ENCODE measurements around the gene ANKLE2. TPM values are rescaled to one million over a fixed set of nuclear protein-coding genes. Genes with fewer than 3 reads are reported as not detected.

The ANKLE2 gene
- 67.7 and 70.7 TPM in 2 replicates for total RNA-seq

DNA sequence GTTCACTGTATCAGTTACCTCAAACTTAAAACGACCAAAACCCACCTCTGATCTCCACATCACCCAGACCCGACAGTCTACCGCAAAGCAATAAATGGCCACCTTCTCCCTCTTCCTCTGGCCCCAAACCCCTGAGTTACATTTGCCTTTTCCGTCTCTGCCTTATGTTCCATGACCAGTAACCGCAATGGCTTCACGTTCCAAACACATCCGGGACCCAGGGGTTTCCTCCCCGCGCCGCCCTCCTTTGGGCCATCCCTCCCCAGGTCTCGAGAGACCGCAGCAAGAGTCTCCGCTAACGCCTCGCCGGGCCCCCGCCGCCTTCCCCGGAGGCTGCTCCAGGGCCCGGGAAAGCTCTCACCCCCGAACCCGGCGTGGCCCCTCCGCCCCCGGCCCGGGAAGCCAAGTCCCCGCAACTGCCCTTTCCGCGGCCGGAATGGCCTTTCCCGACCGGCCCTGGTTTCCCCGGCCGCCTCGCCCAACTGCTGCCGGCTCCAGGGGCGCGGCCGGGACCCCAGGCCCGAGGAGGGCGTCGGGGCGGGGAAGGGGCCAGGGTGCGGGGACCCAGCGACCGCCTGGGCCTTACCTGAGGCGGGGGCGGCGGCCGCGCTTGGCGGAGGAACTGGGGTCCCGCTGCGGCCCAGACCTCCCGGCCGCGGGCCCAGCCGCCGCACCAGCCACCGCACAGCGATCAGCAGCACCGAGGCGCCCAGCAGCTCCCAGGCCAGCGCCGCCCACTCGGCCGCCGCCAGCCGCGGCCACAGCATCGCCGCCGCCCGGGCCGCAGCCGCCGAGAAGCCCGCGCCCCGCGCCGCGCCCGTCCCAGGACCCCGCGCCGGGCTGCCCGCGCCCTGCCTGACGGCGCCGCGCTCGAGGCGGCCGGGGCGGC, at the start of gene ANKLE2:
TSS of gene ANKLE2 (minus strand) at position 801 of the 889 bp plus-strand sequence. CDS start at position 767, 34 bp downstream.

DNA sequence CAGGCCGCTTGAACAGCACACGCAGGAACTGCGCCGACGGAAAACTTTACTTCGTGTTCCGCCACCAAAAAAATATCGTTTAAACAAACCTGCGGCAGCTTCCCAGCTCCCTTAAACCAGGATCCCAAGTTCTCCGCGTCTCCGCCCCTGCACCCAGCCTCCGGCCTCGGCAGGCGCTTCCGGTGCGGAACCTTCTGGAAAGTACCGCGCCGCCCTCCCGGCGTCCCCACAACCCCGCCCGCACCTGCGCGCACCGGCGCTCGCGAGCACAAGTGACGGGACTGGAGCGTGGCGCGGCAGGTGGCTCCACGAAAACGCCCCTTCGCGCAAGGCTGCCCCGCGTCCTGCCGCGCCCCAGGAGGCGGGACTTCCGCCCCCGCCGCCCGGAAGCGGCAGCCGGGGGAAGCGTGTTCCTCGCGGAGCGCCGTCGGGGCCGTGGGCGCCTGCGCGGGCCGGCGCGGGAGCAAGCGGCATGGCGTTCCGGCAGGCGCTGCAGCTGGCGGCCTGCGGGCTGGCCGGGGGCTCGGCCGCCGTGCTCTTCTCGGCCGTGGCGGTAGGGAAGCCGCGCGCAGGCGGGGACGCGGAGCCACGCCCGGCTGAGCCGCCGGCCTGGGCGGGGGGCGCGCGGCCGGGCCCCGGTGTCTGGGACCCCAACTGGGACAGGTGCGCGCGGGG, 51.1 kb downstream of the ANKLE2 start, which contains the start of gene PGAM5:
TSS of gene PGAM5 (plus strand) at position 438 of the 675 bp plus-strand sequence. CDS start at position 473, 35 bp downstream.

DNA sequence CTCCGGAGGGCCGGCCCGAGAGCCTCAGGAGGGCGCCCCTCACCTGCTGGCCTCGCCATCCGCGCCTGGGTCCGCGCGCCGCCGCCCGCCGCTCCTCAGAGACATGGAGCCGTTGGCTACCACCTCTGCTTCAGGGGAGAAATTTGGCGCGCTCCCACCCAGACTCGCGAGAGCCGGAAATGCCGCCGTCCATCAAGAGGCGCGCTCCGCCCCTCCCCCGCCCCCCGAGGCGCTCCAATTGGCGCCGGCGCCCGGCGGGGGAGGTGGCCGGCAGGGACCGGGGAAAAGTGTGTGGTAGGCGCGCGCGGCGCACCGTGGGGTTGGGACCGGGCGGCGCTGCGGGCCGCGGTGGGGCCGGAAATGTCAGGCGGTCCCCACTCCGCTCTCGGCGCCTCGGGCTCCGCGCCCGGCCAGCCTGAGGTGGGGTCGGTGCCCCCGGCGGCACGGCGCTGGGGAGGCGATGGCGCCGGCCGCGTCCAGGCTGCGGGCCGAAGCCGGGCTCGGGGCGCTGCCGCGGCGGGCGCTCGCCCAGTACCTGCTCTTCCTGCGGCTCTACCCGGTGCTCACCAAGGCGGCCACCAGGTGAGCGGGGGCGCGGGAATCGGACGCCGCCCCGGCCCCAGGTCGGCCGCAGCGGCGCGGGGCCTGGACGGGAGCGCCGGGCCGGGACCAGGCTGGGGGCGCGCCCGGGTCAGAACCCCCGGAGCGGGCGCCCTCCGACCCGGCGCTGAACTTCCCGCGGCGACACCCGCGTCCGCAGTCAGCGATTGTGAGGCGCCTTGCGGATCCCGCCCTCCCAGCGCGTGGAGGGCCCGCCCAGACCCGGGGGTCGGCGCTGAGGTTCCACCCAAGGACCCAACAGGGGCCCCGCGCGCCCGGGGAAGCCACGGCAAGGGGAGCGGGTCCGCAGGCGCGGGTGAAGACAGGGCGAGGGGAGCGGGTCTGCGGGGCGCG, 74.1 kb downstream of the ANKLE2 start, which contains the start of the genes POLE and PXMP2:
TSS of gene POLE (minus strand) at position 132 of the 954 bp plus-strand sequence. CDS start at position 105, 27 bp downstream.
TSS of gene PXMP2 (plus strand) at position 377 of the 954 bp plus-strand sequence. CDS start at position 461, 84 bp downstream.

Small RNAs within 50 kb of the gene (small RNA-seq; reads per million reads assigned to genes)
- not detected for gene RNA5SP379

Other genes with a start within 250 kb of the ANKLE2 start
- not detected in 2 replicates for gene LRCOL1, start 151.2 kb downstream of the ANKLE2 start, total RNA-seq
- gene P2RX2, start 143.1 kb downstream of the ANKLE2 start, total RNA-seq: not detected in 2 replicates
- 14.7 and 22.5 TPM in 2 replicates for gene POLE, start 74.5 kb downstream of the ANKLE2 start, total RNA-seq
- gene PXMP2, start 74.2 kb downstream of the ANKLE2 start, total RNA-seq: 15.2 and 15.4 TPM in 2 replicates
- 18.6 and 20.1 TPM in 2 replicates for gene PGAM5, start 51.0 kb downstream of the ANKLE2 start, total RNA-seq
- 96.7 and 97.0 TPM in 2 replicates for gene GOLGA3, start 67.0 kb upstream of the ANKLE2 start, total RNA-seq
- 24.8 and 31.2 TPM in 2 replicates for gene CHFR, start 125.8 kb upstream of the ANKLE2 start, total RNA-seq
- gene ZNF605, start 194.5 kb upstream of the ANKLE2 start, total RNA-seq: 15.7 and 22.5 TPM in 2 replicates
- 11.3 and 14.2 TPM in 2 replicates for gene ZNF26, start 224.5 kb upstream of the ANKLE2 start, total RNA-seq